Calu3 (cell line): ENCODE results near the gene HBE1. TPM values are rescaled to one million over a fixed set of nuclear protein-coding genes. Genes with fewer than 3 reads are reported as not detected.
"Not testable (repeated sequence)": the region's sequence is repeated elsewhere in the genome, so short reads cannot be mapped to it uniquely, and the experiment has no call there.

Experiments used
- BruUV-seq: library from RNA; stranded (reverse); fragments of 400-500 nt; replicated peaks from 2 replicates; lab custom pipeline; 2021; lab: Mats Ljungman, UMichigan
- CTCF ChIA-PET: fragments of 300-600 bp; sonication (Branson Sonifier 250); formaldehyde crosslinking; loops from one replicate; lab custom pipeline; 2022; ENCODE audit warnings: antibody characterized with exemption; lab: Charles Lee
- DNase-seq: peaks from one replicate; pipeline ENCODE4 v3.0.0; 2022
- H3K27ac Mint-ChIP-seq: one replicate; pipeline ENCODE4 v1.8.0; 2022; ENCODE audit warnings: mixed read lengths; ENCODE audit not compliant: unreplicated experiment
- H3K27me3 Mint-ChIP-seq: one replicate; pipeline ENCODE4 v1.8.0; 2022; ENCODE audit warnings: mixed read lengths; ENCODE audit not compliant: unreplicated experiment
- H3K36me3 Mint-ChIP-seq: one replicate; pipeline ENCODE4 v1.8.0; 2022; ENCODE audit warnings: mild to moderate bottlenecking, moderate library complexity, mixed read lengths; ENCODE audit not compliant: insufficient read depth, unreplicated experiment
- H3K4me1 Mint-ChIP-seq: one replicate; pipeline ENCODE4 v1.8.0; 2022; ENCODE audit warnings: mild to moderate bottlenecking, low read depth, mixed read lengths; ENCODE audit not compliant: unreplicated experiment
- H3K4me3 Mint-ChIP-seq: one replicate; pipeline ENCODE4 v1.8.0; 2022; ENCODE audit warnings: mild to moderate bottlenecking, low read depth, moderate library complexity, mixed read lengths; ENCODE audit not compliant: unreplicated experiment
- H3K9me3 Mint-ChIP-seq: one replicate; pipeline ENCODE4 v1.8.0; 2022; ENCODE audit warnings: low read depth, mixed read lengths; ENCODE audit not compliant: unreplicated experiment
- intact Hi-C: fragments of 100-400 bp; cut with micrococcal nuclease; formaldehyde crosslinking; loops from one replicate; pipeline ENCODE4 v1.10.0; 2022; ENCODE audit not compliant: unreplicated experiment
- total RNA-seq: library from RNA; stranded (reverse); gene quantifications from 2 replicates; pipeline ENCODE4 v1.2.3, GENCODE V29; 2022
- TF ChIP-seq, protein P1 (sequence below): fragments of 200-600 bp; IDR thresholded peaks from one replicate; pipeline ENCODE4 v1.8.0; 2022; ENCODE audit warnings: antibody characterized with exemption; ENCODE audit not compliant: unreplicated experiment

HBE1 gene
- total RNA-seq, 1 experiment from 2014 or later = not detected

DNA sequence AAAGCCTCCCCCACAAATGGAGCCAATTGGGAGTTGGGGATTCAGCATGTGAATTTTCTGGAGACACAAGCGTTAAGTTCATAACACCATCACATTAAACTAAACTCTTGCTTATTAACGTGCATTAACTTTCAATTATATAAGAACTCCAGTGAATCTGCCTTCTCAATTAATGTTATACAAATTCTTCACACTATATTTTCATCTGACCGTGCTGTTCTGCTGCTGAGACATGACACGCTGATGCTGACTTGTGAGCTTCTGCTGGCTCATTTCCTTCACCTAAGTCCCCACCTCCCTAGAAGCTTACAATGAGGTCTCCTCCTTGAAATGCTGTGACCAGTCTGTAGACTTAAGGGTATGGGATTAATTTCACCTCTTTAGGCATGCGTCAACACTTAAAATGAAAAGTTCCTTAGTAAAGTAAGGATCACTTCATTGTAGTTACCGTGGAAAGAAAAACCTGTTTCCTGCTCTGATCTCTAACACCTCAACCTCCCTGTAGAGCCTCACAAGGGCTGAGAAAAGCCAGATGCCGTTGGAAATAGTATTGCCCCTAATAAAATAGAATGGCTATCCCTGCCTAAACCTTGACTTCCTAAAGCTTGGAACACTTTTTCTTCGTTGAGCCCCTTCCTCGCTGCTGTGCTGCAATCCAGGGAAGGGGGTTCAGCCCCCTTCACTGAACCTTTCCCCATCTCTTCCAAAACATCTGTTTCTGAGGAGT is 17.4 kb downstream of the HBE1 start:
- no peaks in the 10 kb centered on the region for H3K36me3 Mint-ChIP-seq
- TF ChIP-seq, protein P1, sequence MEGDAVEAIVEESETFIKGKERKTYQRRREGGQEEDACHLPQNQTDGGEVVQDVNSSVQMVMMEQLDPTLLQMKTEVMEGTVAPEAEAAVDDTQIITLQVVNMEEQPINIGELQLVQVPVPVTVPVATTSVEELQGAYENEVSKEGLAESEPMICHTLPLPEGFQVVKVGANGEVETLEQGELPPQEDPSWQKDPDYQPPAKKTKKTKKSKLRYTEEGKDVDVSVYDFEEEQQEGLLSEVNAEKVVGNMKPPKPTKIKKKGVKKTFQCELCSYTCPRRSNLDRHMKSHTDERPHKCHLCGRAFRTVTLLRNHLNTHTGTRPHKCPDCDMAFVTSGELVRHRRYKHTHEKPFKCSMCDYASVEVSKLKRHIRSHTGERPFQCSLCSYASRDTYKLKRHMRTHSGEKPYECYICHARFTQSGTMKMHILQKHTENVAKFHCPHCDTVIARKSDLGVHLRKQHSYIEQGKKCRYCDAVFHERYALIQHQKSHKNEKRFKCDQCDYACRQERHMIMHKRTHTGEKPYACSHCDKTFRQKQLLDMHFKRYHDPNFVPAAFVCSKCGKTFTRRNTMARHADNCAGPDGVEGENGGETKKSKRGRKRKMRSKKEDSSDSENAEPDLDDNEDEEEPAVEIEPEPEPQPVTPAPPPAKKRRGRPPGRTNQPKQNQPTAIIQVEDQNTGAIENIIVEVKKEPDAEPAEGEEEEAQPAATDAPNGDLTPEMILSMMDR = no peak
- peaks cover 3% of the 10 kb centered on the region for H3K9me3 Mint-ChIP-seq
- DNase-seq = no peak
- peaks cover 34% of the 10 kb centered on the region for H3K27me3 Mint-ChIP-seq
- H3K4me3 Mint-ChIP-seq = no peak overlapping the region
- CTCF ChIA-PET = no interaction called here
- no TSS peak for BruUV-seq
- H3K4me1 Mint-ChIP-seq = no peaks in the 10 kb centered on the region
- H3K27ac Mint-ChIP-seq = no peak overlapping the region
- intact Hi-C loops = no loop called here

DNA sequence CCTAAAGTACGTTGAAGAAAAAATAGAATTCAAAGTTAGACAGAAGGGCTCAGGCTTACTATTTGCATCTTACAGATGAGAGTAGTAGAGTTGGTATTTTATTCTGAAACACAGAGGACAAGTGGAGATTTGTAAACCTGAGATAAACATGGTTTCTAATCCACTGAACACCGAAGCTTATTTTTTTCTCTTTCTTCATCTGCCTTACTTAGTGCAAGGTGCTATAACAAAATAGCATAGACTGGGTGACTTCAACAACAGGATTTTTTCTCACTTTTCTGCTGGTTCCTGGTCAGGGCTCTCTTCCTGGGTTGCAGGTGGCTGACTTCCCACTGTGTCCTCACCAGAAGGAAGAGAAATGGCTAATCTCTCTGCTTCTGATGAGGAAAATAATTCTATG is 18.0 kb downstream of the HBE1 start:
- BruUV-seq = no TSS peak
- H3K4me3 Mint-ChIP-seq = no peak overlapping the region
- no peak for DNase-seq
- H3K4me1 Mint-ChIP-seq = no peaks in the 10 kb centered on the region
- peaks cover 40% of the 10 kb centered on the region for H3K27me3 Mint-ChIP-seq
- TF ChIP-seq, protein P1 = no peak
- intact Hi-C loops = no loop called here
- no peak overlapping the region for H3K27ac Mint-ChIP-seq
- no peaks in the 10 kb centered on the region for H3K36me3 Mint-ChIP-seq
- CTCF ChIA-PET = no interaction called here
- H3K9me3 Mint-ChIP-seq = peaks cover 3% of the 10 kb centered on the region

DNA sequence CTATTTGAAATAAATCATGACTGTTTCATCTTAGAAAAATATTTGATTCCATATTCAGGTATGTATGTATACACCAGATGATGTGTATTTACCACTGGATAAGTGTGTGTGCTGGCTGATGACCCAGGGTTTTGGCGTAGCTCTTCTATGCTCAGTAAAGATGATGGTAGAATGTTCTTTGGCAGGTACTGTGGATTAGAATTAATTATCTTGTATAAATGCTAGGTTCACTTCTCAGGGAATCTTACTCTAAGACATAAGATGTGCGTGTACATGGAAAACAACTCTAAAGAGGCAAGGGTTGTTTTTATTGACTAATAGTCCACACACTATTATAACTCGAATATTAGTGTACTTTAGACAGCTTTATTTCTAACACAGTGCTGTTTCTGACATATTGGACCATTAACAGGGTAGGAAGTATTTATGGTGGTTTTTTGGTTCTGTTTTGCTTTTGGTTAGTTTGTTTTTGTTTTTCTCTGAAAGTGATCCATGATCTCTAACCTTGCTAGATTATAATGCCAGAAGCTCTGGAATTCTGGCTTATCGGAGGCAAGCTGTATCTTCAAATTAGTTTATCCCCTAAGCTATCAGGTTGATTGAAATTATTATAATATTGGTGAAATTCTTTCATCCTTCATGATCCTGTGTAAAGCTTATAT is 19.1 kb downstream of the HBE1 start:
- H3K4me3 Mint-ChIP-seq = no peak overlapping the region
- CTCF ChIA-PET = no interaction called here
- no TSS peak for BruUV-seq
- intact Hi-C loops = no loop called here
- H3K36me3 Mint-ChIP-seq = no peaks in the 10 kb centered on the region
- TF ChIP-seq, protein P1 = no peak
- DNase-seq = no peak
- no peak overlapping the region for H3K27ac Mint-ChIP-seq
- peaks cover 51% of the 10 kb centered on the region for H3K27me3 Mint-ChIP-seq
- peaks cover 3% of the 10 kb centered on the region for H3K9me3 Mint-ChIP-seq
- H3K4me1 Mint-ChIP-seq = no peaks in the 10 kb centered on the region

DNA sequence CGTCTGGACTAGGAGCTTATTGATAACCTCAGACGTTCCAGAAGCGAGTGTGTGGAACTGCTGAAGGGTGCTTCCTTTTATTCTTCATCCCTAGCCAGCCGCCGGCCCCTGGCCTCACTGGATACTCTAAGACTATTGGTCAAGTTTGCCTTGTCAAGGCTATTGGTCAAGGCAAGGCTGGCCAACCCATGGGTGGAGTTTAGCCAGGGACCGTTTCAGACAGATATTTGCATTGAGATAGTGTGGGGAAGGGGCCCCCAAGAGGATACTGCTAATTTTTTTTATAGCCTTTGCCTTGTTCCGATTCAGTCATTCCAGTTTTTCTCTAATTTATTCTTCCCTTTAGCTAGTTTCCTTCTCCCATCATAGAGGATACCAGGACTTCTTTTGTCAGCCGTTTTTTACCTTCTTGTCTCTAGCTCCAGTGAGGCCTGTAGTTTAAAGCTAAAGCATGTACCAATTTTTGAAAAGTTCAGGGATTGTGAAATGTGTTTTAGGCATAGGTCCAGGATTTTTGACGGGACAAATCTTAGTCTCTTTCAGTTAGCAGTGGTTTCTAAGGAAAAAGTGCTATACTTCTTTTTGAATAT is 19.8 kb downstream of the HBE1 start, which contains the start of gene HBG1:
TSS of gene HBG1 (minus strand) at position 51 of the 590 bp plus-strand sequence. CDS start 53 bp downstream, outside the sequence.
- H3K4me1 Mint-ChIP-seq, CTCF ChIA-PET, H3K36me3 Mint-ChIP-seq, H3K9me3 Mint-ChIP-seq, H3K27ac Mint-ChIP-seq, intact Hi-C loops, DNase-seq, H3K4me3 Mint-ChIP-seq, BruUV-seq: not testable (repeated sequence)
- H3K27me3 Mint-ChIP-seq = peaks cover 58% of the 10 kb centered on the region

DNA sequence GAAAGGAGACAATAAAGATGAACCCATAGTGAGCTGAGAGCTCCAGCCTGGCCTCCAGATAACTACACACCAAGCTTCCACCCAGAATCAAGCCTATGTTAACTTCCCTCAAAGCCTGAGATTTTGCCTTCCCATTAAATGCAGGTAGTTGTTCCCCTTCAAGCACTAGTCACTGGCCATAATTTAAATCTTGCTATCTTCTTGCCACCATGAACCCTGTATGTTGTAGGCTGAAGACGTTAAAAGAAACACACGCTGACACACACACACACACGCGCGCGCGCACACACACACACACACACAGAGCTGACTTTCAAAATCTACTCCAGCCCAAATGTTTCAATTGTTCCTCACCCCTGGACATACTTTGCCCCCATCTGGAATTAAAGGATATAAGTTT is 21.2 kb downstream of the HBE1 start:
- H3K27ac Mint-ChIP-seq, H3K36me3 Mint-ChIP-seq, H3K4me3 Mint-ChIP-seq, H3K4me1 Mint-ChIP-seq, BruUV-seq, H3K9me3 Mint-ChIP-seq, intact Hi-C loops, DNase-seq: not testable (repeated sequence)
- CTCF ChIA-PET = interaction anchor here (0.7 kb wide), 1 partner anchor 20 kb away, joined by 3 read pairs; no protein-coding TSS in a partner anchor
- H3K27me3 Mint-ChIP-seq = peaks cover 63% of the 10 kb centered on the region
